ENCODE data around the gene ZNF579. TPM values are rescaled to one million over a fixed set of nuclear protein-coding genes. Genes with fewer than 3 reads are reported as not detected.

Gene ZNF579
- total and polyA plus RNA-seq, 8 donors, result 6.5 to 16.1 (median 9.4) TPM

GRCh38 chr19:55606817-55607216 lies 26.2 kb upstream of the ZNF579 start:
- FAIRE-seq (no peak), ATAC-seq (no peak), DNase-seq (peak in 1 of 6 donors; percentile 15)
- peak overlapping the region in 1 of 4 donors; percentile 90 for H3K27ac ChIP-seq
- no peaks in the 10 kb centered on the region for H3K9me3 ChIP-seq
- no peak for TF ChIP-seq CTCF (IDR thresholded peaks at IDR 0.05)
- intact Hi-C loops (cut with DNase I), result loop anchor here in 1 of 3 donors (5.0 kb wide), 1 partner anchor 90 kb away; no protein-coding TSS in a partner anchor
- peak overlapping the region in 1 of 4 donors; percentile 80 for H3K4me3 ChIP-seq
- no peaks in the 10 kb centered on the region for H3K36me3 ChIP-seq
- 56 to 59% methylated on average over 9 of the region's 9 CpGs for WGBS, 2 donors
- H3K4me1 ChIP-seq, result peaks cover 0 to 15% (median 0%) of the 10 kb centered on the region in 3 donors
- H3K27me3 ChIP-seq, result no peaks in the 10 kb centered on the region

- H3K4me1 ChIP-seq, result peaks cover 0 to 15% (median 0%) of the 10 kb centered on the region in 3 donors
- intact Hi-C loops (cut with DNase I), result loop anchor here in 1 of 3 donors (5.0 kb wide), 1 partner anchor 89 kb away; no protein-coding TSS in a partner anchor
- DNase-seq, result no peak
- TF ChIP-seq CTCF (IDR thresholded peaks at IDR 0.05), result no peak
- 14 to 19% methylated on average over 12 of the region's 12 CpGs for WGBS, 2 donors
- no peaks in the 10 kb centered on the region for H3K36me3 ChIP-seq
- peak overlapping the region; percentile 71 to 89 (median 79) for H3K4me3 ChIP-seq
- H3K27me3 ChIP-seq, result no peaks in the 10 kb centered on the region
- H3K27ac ChIP-seq, result peak overlapping the region in 2 of 4 donors; percentile 88 to 90
- FAIRE-seq, result no peak
- no peak for ATAC-seq
- H3K9me3 ChIP-seq, result no peaks in the 10 kb centered on the region
Measured at GRCh38 chr19:55606471-55606787, 25.8 kb upstream of the ZNF579 start.

- DNase-seq (peak; percentile 66 to 80 (median 72)), FAIRE-seq (no peak), ATAC-seq (peak; percentile 43 to 62 (median 60))
- no peaks in the 10 kb centered on the region for H3K9me3 ChIP-seq
- WGBS, 2 donors, result 0 to 1% methylated on average over 21 to 43 of the region's 44 CpGs
- peak within 1 kb of the TSS; percentile 71 to 89 (median 79) for H3K4me3 ChIP-seq
- H3K27ac ChIP-seq, result peak within 1 kb of the TSS; percentile 69 to 90 (median 85)
- H3K4me1 ChIP-seq, result peaks cover 0 to 20% (median 0%) of the 10 kb centered on the region in 3 donors
- H3K27me3 ChIP-seq, result no peaks in the 10 kb centered on the region
- TF ChIP-seq CTCF (IDR thresholded peaks at IDR 0.05), result peak; percentile 18 to 39 (median 38)
- no peaks in the 10 kb centered on the region for H3K36me3 ChIP-seq
- intact Hi-C loops (cut with DNase I), result loop anchor here in 1 of 3 donors (5.0 kb wide), 1 partner anchor 89 kb away; no protein-coding TSS in a partner anchor
Measured at GRCh38 chr19:55605637-55606470, 25.2 kb upstream of the ZNF579 start, which contains the start of gene ZNF865. TSS of gene ZNF865 (plus strand) at chr19:55605647. CDS start at chr19:55613619, 7,972 bp downstream.

GRCh38 chr19:55605207-55605636 lies 24.6 kb upstream of the ZNF579 start:
- DNase-seq, result peak; percentile 95 to 99 (median 97)
- Histone ChIP-seq H3K27ac (peak overlapping the region; percentile 69 to 90 (median 85)), H3K4me3 (peak overlapping the region; percentile 71 to 89 (median 79)), H3K36me3 (no peaks in the 10 kb centered on the region), H3K27me3 (no peaks in the 10 kb centered on the region), H3K4me1 (peaks cover 0 to 20% (median 0%) of the 10 kb centered on the region in 3 donors), H3K9me3 (no peaks in the 10 kb centered on the region)
- intact Hi-C loops (cut with DNase I), result loop anchor here in 1 of 3 donors (5.0 kb wide), 1 partner anchor 88 kb away; no protein-coding TSS in a partner anchor
- no peak for FAIRE-seq
- 0% methylated on average over 29 to 43 of the region's 43 CpGs for WGBS, 2 donors
- ATAC-seq, result peak; percentile 79 to 87 (median 84)
- no peak for TF ChIP-seq CTCF (IDR thresholded peaks at IDR 0.05)
